KMS-11 (cell line): ENCODE data around the gene DLG2.

Experiments
- H2AFZ ChIP-seq: fragments of 200-600 bp; sonication (generic); 2 replicates; pipeline ENCODE4 v1.6.1; 2016; ENCODE audit warnings: antibody characterized with exemption, mixed run types, low read depth
- H3K27ac ChIP-seq: fragments of 200-600 bp; sonication (generic); 2 replicates; pipeline ENCODE4 v1.6.1; 2016; ENCODE audit warnings: mild to moderate bottlenecking, mixed run types
- H3K27me3 ChIP-seq: fragments of 200-600 bp; sonication (generic); 2 replicates; pipeline ENCODE4 v1.6.1; 2017; ENCODE audit warnings: mild to moderate bottlenecking, low read depth, mixed run types, moderate library complexity; ENCODE audit not compliant: insufficient read depth
- H3K36me3 ChIP-seq: fragments of 200-600 bp; sonication (generic); 2 replicates; pipeline ENCODE4 v1.6.1; 2017; ENCODE audit warnings: mild to moderate bottlenecking, mixed run types; ENCODE audit not compliant: insufficient read depth
- H3K4me1 ChIP-seq: fragments of 200-600 bp; sonication (generic); 2 replicates; pipeline ENCODE4 v1.6.1; 2016; ENCODE audit warnings: mild to moderate bottlenecking, low read depth, mixed run types; ENCODE audit not compliant: poor library complexity, severe bottlenecking
- H3K4me2 ChIP-seq: fragments of 200-600 bp; sonication (generic); 2 replicates; pipeline ENCODE4 v1.7.0; 2016; ENCODE audit warnings: mild to moderate bottlenecking, mixed run types
- H3K4me3 ChIP-seq: fragments of 200-600 bp; sonication (generic); IDR thresholded peaks from 2 replicates; pipeline ENCODE4 v1.6.1; 2017; ENCODE audit warnings: low read depth, low read length, mixed read lengths; ENCODE audit not compliant: insufficient read depth
- H3K79me2 ChIP-seq: fragments of 200-600 bp; sonication (generic); 2 replicates; pipeline ENCODE4 v1.6.1; 2016; ENCODE audit warnings: low read depth, mixed run types; ENCODE audit not compliant: insufficient read depth
- H3K9ac ChIP-seq: fragments of 200-600 bp; sonication (generic); 2 replicates; pipeline ENCODE4 v1.6.1; 2016; ENCODE audit warnings: mild to moderate bottlenecking, mixed run types
- H4K20me1 ChIP-seq: fragments of 200-600 bp; sonication (generic); 2 replicates; pipeline ENCODE4 v1.6.1; 2016; ENCODE audit warnings: mild to moderate bottlenecking, mixed run types; ENCODE audit not compliant: insufficient read depth
- CTCF ChIP-seq: fragments of 200-600 bp; sonication (generic); conservative IDR thresholded peaks from 2 replicates; pipeline ENCODE4 v1.6.1; 2017; ENCODE audit warnings: low read depth, mild to moderate bottlenecking, antibody characterized with exemption, low read length, moderate library complexity, mixed read lengths

DLG2 gene

GRCh38 chr11:83639995-83640758 lies 1987.0 kb downstream of the DLG2 start:
- Histone ChIP-seq H3K9ac (no peak overlapping the region), H3K4me2 (no peak overlapping the region), H3K27me3 (no peaks in the 10 kb centered on the region), H3K4me3 (no peak overlapping the region), H3K36me3 (no peaks in the 10 kb centered on the region), H4K20me1 (no peaks in the 10 kb centered on the region), H3K4me1 (peaks cover 5% of the 10 kb centered on the region), H2AFZ (no peak overlapping the region), H3K27ac (no peak overlapping the region), H3K79me2 (no peaks in the 10 kb centered on the region)
- TF ChIP-seq CTCF = no peak

- Histone ChIP-seq H3K27ac (no peak overlapping the region), H3K4me3 (no peak overlapping the region), H3K27me3 (no peaks in the 10 kb centered on the region), H3K36me3 (no peaks in the 10 kb centered on the region), H4K20me1 (no peaks in the 10 kb centered on the region), H2AFZ (no peak overlapping the region), H3K79me2 (no peaks in the 10 kb centered on the region), H3K9ac (no peak overlapping the region), H3K4me2 (no peak overlapping the region), H3K4me1 (no peaks in the 10 kb centered on the region)
- TF ChIP-seq CTCF = no peak
These were observed 1992.0 kb downstream of the DLG2 start for GRCh38 chr11:83635166-83635565.

GRCh38 chr11:83630211-83630610 lies 1996.9 kb downstream of the DLG2 start:
- no peak for TF ChIP-seq CTCF
- Histone ChIP-seq H3K4me1 (no peaks in the 10 kb centered on the region), H3K9ac (no peak overlapping the region)

GRCh38 chr11:83629775-83630174 lies 1997.4 kb downstream of the DLG2 start:
- Histone ChIP-seq H3K79me2 (no peaks in the 10 kb centered on the region), H3K27me3 (no peaks in the 10 kb centered on the region), H3K9ac (no peak overlapping the region), H3K4me3 (no peak overlapping the region), H3K36me3 (no peaks in the 10 kb centered on the region), H3K4me2 (no peak overlapping the region), H4K20me1 (no peaks in the 10 kb centered on the region), H3K27ac (no peak overlapping the region), H2AFZ (no peak overlapping the region), H3K4me1 (no peaks in the 10 kb centered on the region)
- no peak for TF ChIP-seq CTCF

More at GRCh38 chr11:83630211-83630610, 1996.9 kb downstream of the DLG2 start:
- Histone ChIP-seq H3K27ac (no peak overlapping the region), H4K20me1 (no peaks in the 10 kb centered on the region), H3K36me3 (no peaks in the 10 kb centered on the region), H3K4me3 (no peak overlapping the region), H3K4me2 (no peak overlapping the region), H3K79me2 (no peaks in the 10 kb centered on the region), H3K27me3 (no peaks in the 10 kb centered on the region), H2AFZ (no peak overlapping the region)
